ENCODE data around the gene KRTAP13-3. TPM values are rescaled to one million over a fixed set of nuclear protein-coding genes. Genes with fewer than 3 reads are reported as not detected.

The KRTAP13-3 gene, protein sequence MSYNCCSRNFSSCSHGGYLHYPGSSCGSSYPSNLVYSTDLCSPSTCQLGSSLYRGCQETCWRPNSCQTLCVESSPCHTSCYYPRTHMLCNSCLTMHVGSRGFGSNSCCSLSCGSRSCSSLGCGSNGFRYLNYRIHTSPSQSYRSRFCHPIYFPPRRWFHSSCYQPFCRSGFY
- polyA plus RNA-seq (ENCODE audit: insufficient read length) = not detected
- long read RNA-seq, donor 1 = 0 reads
- long read RNA-seq, donor 2 = 0 reads
- long read RNA-seq, donor 3 = 0 reads
- long read RNA-seq, donor 4 = 0 reads
- long read RNA-seq, donor 5 = 0 reads
- long read RNA-seq, donor 6 = 0 reads
- long read RNA-seq, donor 7 = 0 reads
- long read RNA-seq, donor 8 = 0 reads

- no peak for DNase-seq
These were observed at the start of gene KRTAP13-3 for GRCh38 chr21:30425826-30426225. TSS of gene KRTAP13-3 (minus strand) at chr21:30425926. CDS start at chr21:30425912, 14 bp downstream.

GRCh38 chr21:30468900-30469714 lies 43.4 kb upstream of the KRTAP13-3 start:
- peak; percentile 40 for DNase-seq

DNA sequence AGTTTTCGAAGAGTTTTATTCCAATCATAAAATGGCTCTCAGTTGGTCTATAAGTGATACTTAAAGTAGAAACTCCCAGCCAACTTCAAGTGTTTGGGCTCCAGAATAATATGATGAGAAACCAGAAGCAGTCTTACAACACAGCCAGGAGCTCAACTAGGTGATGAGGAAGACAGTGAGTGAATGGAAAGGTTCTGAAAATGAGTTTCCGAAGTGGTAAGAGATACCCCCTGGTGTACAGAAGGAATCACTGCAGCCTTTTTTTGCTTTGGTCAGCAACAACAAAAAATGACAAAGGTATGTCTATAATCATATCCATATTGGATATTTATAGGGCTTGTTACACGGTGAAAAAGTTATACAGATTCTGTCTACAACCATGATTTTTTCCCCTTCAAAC lies 38.0 kb upstream of the KRTAP13-3 start:
- no peak for DNase-seq

- DNase-seq = no peak
These were observed 22.8 kb upstream of the KRTAP13-3 start for GRCh38 chr21:30448514-30448913.

- peak; percentile 17 for DNase-seq
These were observed 21.3 kb upstream of the KRTAP13-3 start for GRCh38 chr21:30447056-30447455.

DNA sequence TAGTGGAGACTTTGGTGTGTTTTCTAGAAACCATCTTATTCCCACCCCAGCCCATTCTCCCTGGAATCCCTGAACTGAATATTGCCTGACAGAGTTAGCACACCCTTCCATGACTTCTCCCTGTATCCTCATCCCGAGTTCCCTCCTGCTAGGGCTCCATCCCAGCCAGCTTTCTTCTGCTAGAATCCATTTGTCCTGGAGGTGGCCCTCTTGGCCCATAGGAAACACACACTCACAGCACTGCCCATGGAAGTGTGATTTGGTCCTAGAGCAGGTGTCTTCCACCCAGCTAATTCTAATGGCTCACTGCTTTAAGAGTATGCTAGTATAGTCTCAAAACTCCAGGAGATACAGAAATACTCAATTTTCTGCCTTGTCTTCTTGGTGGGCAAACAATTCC lies 18.5 kb upstream of the KRTAP13-3 start:
- no peak for DNase-seq

DNA sequence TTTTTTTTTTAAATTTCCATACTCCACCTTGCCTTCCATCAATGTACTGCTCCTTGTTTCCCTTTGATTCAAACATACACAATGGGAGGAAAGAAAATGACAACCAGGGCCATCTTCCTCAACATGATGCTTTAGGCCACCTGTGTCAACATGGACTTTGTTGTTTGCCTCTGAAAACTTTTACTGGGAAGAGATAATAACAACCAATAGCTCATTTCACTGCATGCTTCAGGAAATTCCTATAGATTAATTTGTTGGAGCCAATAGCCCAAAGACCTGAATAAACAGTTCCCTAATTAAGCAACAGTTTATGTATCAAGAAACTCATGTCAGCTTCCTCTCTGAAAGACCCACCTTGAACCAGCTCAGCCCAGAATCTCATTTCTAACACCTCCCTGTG lies 17.5 kb upstream of the KRTAP13-3 start:
- DNase-seq = no peak

DNA sequence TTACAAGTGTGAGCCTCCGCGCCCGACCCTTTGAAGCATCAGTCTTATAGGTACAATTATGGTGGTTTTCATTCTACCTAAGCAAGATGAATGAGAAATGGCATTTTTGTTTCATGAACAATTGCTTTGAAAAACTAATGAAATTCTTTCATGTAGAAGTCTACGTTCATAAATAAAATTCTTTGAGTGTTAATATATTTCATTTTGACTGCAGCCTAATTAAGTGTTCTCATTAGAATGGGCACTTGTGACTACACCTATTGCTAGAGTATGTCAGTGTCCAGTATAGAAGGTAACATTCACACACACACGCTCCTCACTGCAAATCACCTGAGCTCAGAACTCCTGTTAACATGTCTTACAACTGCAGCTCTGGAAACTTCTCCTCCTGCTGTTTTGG lies 14.2 kb upstream of the KRTAP13-3 start, which contains the start of gene KRTAP15-1:
KRTAP15-1 (plus strand) TSS at position 301 of the 400 bp plus-strand sequence; CDS start at position 354, 53 bp downstream.
- DNase-seq = no peak

DNA sequence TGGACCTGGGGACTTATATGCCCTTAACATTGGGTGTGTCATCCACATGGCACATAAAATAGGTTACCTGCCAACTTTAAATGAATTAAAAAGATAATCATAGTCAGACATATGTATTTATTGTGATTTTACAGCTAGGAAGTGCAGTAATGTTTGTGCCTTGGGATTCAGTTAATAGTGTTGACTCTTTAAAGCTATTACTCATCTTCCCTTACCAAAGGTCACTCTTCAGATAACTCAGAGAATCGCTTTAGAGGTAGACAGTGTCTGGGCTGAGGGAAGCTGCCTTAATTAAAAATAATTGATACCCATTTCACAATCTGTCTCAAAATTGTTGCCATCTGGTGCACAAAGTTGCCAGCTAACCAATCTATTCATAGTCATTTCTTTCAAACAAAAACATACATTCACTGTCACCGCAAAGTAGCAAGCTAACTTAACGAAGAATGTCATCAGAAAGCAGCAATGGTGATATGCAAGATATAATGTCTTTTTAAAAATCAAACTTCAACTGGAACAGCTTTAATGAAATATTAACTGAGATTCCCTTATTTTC lies 11.4 kb upstream of the KRTAP13-3 start:
- DNase-seq = no peak

DNA sequence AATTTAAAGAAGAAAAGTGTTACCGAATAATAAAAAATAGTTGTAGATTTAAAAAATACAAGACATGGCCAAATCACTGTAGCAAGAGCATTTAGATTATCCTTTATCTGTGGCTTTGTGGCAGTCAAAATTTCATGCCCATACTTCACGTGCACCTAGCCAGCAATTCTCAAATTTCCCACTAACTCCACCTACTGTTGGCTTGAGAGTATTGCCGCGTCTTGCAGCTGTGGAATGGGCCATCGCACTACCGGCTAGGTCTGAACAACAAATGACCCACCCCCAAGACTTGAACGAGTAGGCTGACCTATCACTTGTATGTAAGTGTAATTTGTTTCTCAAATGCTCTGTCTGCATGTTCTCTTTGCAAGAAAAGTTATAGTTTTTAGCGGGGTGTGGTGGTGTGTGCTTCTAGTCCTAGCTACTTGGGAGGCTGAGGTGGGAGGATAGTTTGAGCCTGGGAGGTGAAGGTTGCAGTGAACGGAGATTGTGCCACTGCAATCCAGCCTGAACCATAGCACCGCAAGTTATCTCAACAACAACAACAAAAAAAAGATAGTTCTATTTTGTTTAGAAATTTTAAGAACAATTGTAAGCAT lies 8.4 kb upstream of the KRTAP13-3 start:
- no peak for DNase-seq

DNA sequence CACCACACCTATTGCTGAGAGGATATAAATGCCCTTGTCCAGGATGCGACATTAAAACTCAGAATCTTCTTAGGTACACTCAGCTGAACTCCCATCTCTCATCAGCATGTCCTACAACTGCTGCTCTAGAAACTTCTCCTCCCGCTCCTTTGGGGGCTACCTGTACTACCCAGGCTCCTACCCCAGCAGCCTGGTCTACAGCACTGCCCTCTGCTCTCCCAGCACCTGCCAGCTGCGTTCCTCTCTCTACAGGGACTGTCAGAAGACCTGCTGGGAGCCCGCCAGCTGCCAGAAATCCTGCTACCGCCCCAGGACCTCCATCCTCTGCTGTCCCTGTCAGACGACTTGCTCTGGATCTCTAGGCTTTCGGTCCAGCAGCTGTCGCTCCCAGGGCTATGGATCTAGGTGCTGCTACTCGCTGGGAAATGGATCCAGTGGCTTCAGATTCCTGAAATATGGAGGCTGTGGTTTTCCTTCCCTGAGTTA lies 4.5 kb upstream of the KRTAP13-3 start, which contains the start of gene KRTAP13-4:
KRTAP13-4 (plus strand) TSS at position 51 of the 486 bp plus-strand sequence; CDS start at position 107, 56 bp downstream.
- no peak for DNase-seq

GRCh38 chr21:30426731-30427130 lies 1.0 kb upstream of the KRTAP13-3 start:
- no peak for DNase-seq

DNA sequence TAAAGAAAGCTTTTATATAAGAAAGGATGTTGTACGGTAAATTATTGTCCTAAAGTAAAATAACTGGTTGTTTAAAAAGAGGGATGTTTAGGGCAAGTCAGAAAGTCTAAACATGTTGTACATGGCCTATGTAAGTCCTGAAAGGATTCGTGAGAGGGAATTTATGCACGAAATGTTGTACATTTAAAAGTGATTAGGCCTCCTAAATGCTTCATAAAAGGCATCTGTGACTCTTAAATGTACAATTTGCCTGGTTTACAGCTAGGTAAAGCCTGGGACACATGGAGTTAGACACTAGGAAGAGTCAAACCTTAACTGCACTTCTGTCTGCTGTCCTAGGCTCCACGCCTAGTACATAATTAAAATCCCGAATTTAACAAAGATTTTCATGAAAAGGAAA lies 9.7 kb downstream of the KRTAP13-3 start:
- no peak for DNase-seq

GRCh38 chr21:30408782-30409494 lies 16.8 kb downstream of the KRTAP13-3 start:
- DNase-seq = peak; percentile 4

- DNase-seq = no peak
These were observed 30.0 kb downstream of the KRTAP13-3 start, which contains the start of gene KRTAP13-1 for GRCh38 chr21:30395731-30396130. TSS of gene KRTAP13-1 (plus strand) at chr21:30396031. CDS start at chr21:30396087, 56 bp downstream.

- DNase-seq = no peak
These were observed 34.2 kb downstream of the KRTAP13-3 start for GRCh38 chr21:30391492-30392025.

GRCh38 chr21:30382201-30382600 lies 43.5 kb downstream of the KRTAP13-3 start:
- no peak for DNase-seq

Data from left kidney (tissue), 8 donors.